ENCODE results near the gene ZNF18.

ZNF18 gene

DNA sequence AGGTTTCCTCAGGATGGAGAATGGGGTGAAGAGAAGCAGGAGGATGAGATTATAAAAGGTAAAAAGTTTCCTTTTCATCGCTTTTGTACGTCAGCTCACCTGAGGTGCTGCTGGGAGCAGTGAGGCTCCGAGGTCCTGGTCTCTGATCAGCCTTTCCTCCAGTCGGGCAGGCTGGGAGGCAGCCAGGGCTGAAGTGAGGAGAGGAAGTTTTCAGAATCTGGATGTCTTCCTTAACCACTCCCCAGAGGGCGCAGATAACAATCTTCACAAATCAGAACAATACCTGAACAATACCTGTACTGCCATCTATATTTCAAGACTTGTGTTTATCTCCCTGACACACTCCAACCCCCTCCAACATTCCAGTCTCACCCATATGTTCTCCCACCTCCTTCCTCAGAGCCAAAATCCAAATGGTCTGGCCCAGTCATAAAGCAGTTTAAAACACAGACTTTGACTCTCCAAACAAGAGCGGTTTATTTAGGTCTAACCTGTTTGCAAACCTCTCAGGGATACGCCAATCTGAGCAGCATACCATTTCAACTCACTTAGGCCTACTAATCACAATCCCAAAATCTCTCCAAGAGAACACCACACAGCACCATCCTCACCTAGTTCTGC, 6.8 kb downstream of the ZNF18 start:
- DNase-seq = no peak
- no peaks in the 10 kb centered on the region for H3K36me3 ChIP-seq (replicated peaks; ENCODE audit: insufficient read depth, low read length)

DNA sequence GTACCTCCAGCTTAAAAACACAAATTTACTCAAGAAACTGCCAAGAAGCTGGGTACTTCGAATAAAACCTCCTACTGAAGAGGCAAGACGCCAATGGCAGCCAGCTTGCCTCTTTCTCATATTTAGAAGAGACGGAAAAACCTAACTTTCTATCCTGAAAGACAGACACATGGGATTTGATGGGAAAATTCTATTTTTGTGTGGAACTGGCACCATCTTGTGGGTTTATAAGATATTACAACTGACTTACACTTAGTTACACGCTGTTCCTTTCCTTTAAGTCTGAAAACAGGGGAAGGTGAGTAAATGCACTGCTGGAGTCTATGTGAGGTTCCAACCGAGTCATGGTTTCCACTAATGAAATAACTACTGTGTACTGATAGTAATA, 10.3 kb downstream of the ZNF18 start:
- H3K4me2 ChIP-seq (ENCODE audit: low read depth, low read length) = no peak overlapping the region
- H3K9ac ChIP-seq (ENCODE audit: low read length) = no peak overlapping the region
- no peaks in the 10 kb centered on the region for H3F3A ChIP-seq (ENCODE audit: insufficient read depth, low read length)
- no peaks in the 10 kb centered on the region for H3K9me2 ChIP-seq (replicated peaks; ENCODE audit: insufficient read depth, low read length)
- H4K20me1 ChIP-seq (ENCODE audit: insufficient read depth, low read length) = no peaks in the 10 kb centered on the region
- H3K79me2 ChIP-seq (ENCODE audit: low read length) = no peaks in the 10 kb centered on the region
- no peak overlapping the region for H3K27ac ChIP-seq (ENCODE audit: low read length)
- no peaks in the 10 kb centered on the region for H3K36me3 ChIP-seq (replicated peaks; ENCODE audit: insufficient read depth, low read length)
- H3K4me3 ChIP-seq (ENCODE audit: low read length) = no peak overlapping the region
- peaks cover 5% of the 10 kb centered on the region; the same call in 1 of the 2 replicates for H3K4me1 ChIP-seq (ENCODE audit: low read length)
- DNase-seq = no peak
- no peaks in the 10 kb centered on the region for H3K9me3 ChIP-seq (replicated peaks; ENCODE audit: insufficient read depth, low read length)
- no peaks in the 10 kb centered on the region for H3K27me3 ChIP-seq (replicated peaks; ENCODE audit: insufficient read depth, low read length)
- 0 out of 2 replicates have a peak overlapping the region, but pooled peaks have one; percentile 7 for H2AFZ ChIP-seq (ENCODE audit: low read length)
- TF ChIP-seq EZH2phosphoT487 (IDR thresholded peaks at IDR 0.05; ENCODE audit: low read length) (no peak), EZH2 (optimal IDR thresholded peaks at IDR 0.05; ENCODE audit: low read depth, low read length) (no peak)
- TF ChIP-seq, protein P1, sequence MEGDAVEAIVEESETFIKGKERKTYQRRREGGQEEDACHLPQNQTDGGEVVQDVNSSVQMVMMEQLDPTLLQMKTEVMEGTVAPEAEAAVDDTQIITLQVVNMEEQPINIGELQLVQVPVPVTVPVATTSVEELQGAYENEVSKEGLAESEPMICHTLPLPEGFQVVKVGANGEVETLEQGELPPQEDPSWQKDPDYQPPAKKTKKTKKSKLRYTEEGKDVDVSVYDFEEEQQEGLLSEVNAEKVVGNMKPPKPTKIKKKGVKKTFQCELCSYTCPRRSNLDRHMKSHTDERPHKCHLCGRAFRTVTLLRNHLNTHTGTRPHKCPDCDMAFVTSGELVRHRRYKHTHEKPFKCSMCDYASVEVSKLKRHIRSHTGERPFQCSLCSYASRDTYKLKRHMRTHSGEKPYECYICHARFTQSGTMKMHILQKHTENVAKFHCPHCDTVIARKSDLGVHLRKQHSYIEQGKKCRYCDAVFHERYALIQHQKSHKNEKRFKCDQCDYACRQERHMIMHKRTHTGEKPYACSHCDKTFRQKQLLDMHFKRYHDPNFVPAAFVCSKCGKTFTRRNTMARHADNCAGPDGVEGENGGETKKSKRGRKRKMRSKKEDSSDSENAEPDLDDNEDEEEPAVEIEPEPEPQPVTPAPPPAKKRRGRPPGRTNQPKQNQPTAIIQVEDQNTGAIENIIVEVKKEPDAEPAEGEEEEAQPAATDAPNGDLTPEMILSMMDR (IDR thresholded peaks at IDR 0.05; ENCODE audit: low read length) = peak; percentile 54

More for the DNA sequence above, 6.8 kb downstream of the ZNF18 start:
- Histone ChIP-seq H3K27ac (ENCODE audit: low read length) (no peak overlapping the region), H3K9me2 (replicated peaks; ENCODE audit: insufficient read depth, low read length) (no peaks in the 10 kb centered on the region), H3K79me2 (ENCODE audit: low read length) (no peaks in the 10 kb centered on the region), H2AFZ (ENCODE audit: low read length) (no peak overlapping the region), H3K4me3 (ENCODE audit: low read length) (no peak overlapping the region), H3K9me3 (replicated peaks; ENCODE audit: insufficient read depth, low read length) (no peaks in the 10 kb centered on the region), H3K9ac (ENCODE audit: low read length) (no peak overlapping the region), H3K4me1 (ENCODE audit: low read length) (peaks cover 5% of the 10 kb centered on the region; the same call in 1 of the 2 replicates), H4K20me1 (ENCODE audit: insufficient read depth, low read length) (no peaks in the 10 kb centered on the region), H3K4me2 (ENCODE audit: low read depth, low read length) (no peak overlapping the region), H3K27me3 (replicated peaks; ENCODE audit: insufficient read depth, low read length) (no peaks in the 10 kb centered on the region), H3F3A (ENCODE audit: insufficient read depth, low read length) (no peaks in the 10 kb centered on the region)
- no peak for TF ChIP-seq EZH2 (optimal IDR thresholded peaks at IDR 0.05; ENCODE audit: low read depth, low read length)
- TF ChIP-seq, protein P1 (IDR thresholded peaks at IDR 0.05; ENCODE audit: low read length) = no peak
- TF ChIP-seq EZH2phosphoT487 (IDR thresholded peaks at IDR 0.05; ENCODE audit: low read length) = no peak

DNA sequence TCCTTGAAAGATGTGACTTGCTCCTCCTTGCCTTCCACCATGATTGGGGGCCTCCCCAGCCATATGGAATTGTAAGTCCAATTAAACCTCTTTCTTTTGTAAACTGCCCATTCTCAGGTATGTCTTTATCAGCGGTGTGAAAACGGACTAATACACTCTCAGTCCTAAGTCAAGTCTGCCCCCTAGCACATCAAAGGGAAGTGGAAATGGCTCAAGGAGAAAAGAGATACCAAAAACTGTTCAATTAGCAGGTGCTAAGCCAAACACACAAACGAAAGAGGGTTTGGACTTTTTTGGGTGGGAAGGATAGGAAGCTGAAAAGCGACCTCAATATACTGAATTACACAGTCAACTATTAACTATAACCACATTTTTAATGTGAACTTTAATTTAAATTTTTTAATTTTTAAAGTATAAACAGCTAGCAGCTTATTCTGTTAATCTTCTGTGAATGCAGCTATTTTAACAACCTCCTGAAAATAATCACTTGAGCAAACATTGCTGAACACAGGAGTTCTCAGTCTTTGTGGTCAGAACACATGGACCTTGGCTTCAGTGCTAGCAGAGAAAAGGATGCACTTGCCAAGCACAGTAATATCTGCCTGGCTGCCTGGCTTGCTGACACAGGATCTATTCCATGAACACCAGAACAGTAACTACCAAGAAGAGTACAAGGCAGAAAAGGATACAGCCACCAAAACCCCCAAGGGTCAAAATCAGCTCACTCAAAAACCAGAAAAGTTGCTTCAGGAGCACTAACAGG, 10.9 kb downstream of the ZNF18 start:
- Histone ChIP-seq H3K9me3 (replicated peaks; ENCODE audit: insufficient read depth, low read length) (no peaks in the 10 kb centered on the region), H3K79me2 (ENCODE audit: low read length) (no peaks in the 10 kb centered on the region), H3K9ac (ENCODE audit: low read length) (no peak overlapping the region), H4K20me1 (ENCODE audit: insufficient read depth, low read length) (no peaks in the 10 kb centered on the region), H3K27me3 (replicated peaks; ENCODE audit: insufficient read depth, low read length) (no peaks in the 10 kb centered on the region), H3F3A (ENCODE audit: insufficient read depth, low read length) (no peaks in the 10 kb centered on the region), H3K4me3 (ENCODE audit: low read length) (no peak overlapping the region), H3K4me1 (ENCODE audit: low read length) (peaks cover 5% of the 10 kb centered on the region; the same call in 1 of the 2 replicates), H3K36me3 (replicated peaks; ENCODE audit: insufficient read depth, low read length) (no peaks in the 10 kb centered on the region), H3K4me2 (ENCODE audit: low read depth, low read length) (no peak overlapping the region), H3K27ac (ENCODE audit: low read length) (no peak overlapping the region), H2AFZ (ENCODE audit: low read length) (0 out of 2 replicates have a peak overlapping the region, but pooled peaks have one; percentile 7), H3K9me2 (replicated peaks; ENCODE audit: insufficient read depth, low read length) (no peaks in the 10 kb centered on the region)
- DNase-seq = no peak
- no peak for TF ChIP-seq EZH2phosphoT487 (IDR thresholded peaks at IDR 0.05; ENCODE audit: low read length)
- TF ChIP-seq, protein P1 (IDR thresholded peaks at IDR 0.05; ENCODE audit: low read length) = no peak
- TF ChIP-seq EZH2 (optimal IDR thresholded peaks at IDR 0.05; ENCODE audit: low read depth, low read length) = no peak

Data from MM.1S (cell line).